Activated CD4-positive, alpha-beta T cell treated with anti-CD3 and anti-CD28 coated beads, Interleukin-2, amount 50 U/mL, for 1 hour (primary cell): ENCODE measurements around the gene CADPS2.

ENCODE experiments used
- DNase-seq: peaks from one replicate; pipeline ENCODE4 v3.0.0-alpha.2; 2020

The CADPS2 gene

DNA sequence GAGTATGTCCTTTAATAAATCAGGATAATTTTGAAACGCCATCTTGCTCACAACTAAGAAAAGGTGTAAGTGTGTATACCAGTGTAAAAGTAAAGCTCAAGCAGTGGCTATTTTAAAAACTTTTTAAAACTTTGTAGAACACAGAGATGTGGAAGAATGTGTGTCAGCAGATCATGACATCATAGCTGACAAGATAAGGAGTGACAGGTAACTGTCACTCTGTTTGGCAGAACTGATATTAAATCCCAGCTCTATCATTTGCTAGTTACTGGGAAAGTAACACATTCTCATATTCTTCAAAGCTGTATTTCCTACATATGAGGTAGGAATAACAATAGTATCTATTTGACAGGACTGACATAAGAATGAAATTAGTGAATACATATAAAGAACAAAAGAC lies 119.7 kb downstream of the CADPS2 start:
- no peak for DNase-seq

DNA sequence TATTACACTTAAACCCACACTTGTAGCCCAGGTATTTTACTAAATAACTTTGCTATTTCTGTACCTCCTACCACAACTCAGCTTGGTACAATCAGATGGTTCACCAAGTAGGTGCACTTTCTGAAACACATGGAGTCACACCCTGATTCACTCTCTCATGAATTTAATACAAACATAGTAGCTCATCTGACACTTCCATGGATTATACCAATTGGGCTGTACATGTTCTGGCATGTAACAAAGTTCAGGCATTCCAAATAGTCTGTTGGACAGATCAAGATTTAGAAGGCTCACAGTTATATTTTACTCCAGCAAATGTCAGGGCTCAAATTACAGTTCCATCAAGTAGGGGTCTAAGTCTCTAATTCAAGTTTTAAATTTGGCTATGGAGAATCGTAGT lies 121.4 kb downstream of the CADPS2 start:
- no peak for DNase-seq

DNA sequence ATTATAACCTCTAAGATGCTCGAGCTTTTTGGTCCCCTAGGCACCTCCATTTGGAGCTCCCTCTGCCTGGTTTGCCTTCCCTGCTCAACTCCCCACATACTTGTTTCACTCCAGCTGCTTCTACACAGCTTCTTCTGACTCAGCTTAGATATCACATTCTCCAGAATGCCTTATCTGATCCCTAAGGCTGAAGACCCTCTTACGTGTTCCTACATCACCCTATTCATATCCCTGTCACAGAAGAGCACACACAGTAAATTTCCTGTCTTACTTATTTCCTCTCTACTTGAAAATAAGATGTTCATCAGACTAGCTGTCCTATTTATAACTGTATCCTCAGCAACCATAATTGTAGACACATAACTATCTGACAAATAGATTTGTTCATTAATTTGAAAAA lies 122.2 kb downstream of the CADPS2 start:
- DNase-seq = no peak

DNA sequence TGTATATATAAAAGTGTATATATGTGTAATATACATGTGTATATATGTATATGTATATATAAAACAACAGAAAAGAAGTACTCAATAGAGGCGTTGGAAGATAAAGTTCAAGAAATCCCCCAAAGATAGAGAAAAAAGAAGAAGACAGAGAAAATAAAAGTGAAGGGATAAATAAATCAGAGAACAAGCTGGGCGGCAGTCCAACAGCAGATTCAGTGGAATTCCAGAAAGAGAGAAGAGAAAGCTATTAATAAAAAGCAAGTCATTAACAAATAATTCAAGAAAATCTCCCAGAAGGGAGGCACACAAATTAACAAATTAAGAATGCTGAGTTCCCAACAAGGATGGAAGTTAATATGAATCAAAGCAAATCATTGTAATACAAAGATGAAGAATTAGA lies 124.2 kb downstream of the CADPS2 start:
- no peak for DNase-seq

DNA sequence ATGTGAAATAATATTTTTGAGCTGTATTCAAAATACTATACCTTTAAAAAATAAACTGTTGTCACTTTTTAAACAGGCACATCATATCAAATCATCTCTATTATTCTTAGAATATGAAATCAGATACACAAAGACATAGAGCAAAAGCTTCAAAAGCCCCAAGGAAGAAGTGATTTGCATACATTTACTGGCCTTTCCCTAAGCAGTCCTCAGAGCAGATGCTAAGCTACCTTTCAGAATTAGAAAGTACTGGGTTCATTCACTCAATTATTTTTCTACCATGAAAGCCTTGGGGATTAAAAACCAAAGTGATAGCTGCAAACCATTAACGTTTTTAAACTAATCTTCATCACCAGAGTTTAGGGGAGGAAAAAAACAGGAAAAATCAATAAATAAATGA lies 127.8 kb downstream of the CADPS2 start:
- DNase-seq = no peak

DNA sequence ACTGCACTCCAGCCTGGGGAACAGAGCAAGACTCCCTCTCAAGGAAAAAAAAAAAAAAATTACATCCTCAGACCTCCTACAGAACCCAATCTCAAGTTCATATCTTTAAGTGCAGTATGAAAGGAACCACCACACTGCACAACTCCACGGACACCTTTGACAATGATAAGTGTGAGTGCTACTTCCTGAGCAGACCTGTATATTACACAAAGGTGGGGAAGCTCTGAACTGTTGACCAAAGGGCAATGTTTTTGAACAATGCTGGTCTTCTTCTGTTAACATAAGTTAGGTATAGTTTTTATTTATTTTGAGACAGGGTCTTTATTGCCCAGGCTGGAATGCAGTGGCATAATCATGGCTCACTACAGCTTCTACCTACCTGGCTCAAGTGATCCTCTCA lies 129.4 kb downstream of the CADPS2 start:
- no peak for DNase-seq

DNA sequence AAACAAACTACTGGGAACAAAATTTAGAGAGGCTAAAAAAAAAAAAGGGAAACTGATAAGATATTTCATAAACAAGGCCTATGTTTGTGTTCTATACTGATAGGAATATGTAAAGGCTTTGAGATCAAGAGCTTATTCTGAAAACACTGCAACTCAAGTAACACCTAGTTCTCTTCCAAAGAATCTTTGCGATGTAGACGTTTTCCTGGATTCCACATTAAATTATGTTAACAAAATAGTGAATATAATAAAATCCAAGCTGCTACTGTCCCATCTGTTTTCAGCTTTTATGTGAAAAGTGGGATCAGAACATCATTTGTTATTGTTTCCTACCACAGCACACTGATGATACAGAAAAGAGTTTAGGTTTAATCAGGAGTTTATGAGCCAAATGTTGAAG lies 130.6 kb downstream of the CADPS2 start:
- no peak for DNase-seq

DNA sequence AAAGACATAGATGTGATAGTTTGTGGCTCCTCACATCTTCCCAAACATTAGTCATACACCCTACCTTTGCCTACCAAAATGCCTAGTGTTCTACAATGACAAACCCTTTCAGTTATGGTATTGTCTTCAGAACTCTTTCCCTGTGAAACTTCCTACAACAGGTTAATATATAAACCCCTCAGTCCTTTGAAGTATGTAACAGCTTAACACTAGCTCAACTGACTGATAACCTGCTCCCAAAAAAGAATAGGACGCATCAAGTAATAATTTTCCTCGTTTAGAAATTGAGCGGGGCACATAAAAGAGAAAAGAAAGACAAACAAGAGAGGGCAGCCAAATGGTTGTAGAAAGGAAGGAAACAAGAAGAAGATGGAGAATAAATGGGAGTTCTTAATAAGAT lies 133.7 kb downstream of the CADPS2 start:
- DNase-seq = no peak

DNA sequence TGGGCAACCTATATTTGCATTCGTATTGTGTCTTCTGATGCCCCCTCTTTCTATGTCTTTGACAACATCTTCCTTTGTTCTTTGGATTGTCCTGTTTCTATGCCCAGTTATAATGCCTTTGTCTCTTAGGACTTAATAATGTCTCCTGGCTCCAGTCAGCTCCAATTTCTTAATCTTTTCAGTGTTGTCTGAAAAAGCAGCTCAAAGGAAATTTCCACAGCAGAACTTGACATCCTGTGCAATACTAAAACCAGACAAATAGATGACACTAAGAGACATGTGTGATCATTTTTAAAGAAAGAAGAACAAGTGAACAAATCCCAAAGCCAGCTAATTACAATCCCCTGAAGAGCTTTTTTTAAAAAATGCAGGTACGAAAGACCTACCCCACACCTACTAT lies 135.9 kb downstream of the CADPS2 start:
- DNase-seq = no peak

DNA sequence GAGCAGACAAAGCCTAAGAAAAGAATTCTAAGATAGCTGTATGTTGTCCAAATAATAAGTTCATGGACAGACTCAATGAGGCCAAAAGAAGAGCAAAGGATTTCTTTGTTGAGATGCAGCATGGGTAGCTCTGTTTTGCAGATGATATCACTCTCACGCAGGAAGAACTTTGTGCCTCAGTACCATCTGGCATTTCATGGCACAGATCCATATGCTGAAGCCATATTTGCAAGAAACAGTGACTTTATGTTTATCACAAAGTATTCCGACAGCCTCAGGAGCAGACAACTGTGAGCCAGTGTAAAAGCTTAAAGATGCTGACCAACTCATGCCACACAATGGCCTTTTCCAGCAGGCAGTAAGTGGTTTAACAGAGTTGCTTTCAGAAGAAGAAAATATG lies 138.1 kb downstream of the CADPS2 start:
- DNase-seq = no peak

DNA sequence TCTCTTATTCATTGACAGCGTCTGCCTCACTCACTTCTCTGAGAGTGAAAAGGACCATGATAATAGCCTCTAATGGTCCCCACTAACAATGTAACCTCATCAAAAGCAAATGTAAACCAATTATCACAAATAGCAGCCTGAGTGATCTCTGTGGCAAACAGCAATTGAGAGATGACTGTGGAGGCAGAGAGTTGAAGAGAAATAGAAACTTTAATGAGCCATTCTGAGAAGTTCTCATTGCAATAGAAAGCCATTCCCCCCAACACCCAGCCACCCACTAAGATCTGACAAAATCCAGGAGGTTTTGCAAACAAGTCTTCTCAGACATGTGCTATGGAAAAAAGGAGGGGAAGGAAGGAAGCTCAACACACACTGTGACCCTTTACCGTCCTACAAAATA lies 139.3 kb downstream of the CADPS2 start:
- no peak for DNase-seq

DNA sequence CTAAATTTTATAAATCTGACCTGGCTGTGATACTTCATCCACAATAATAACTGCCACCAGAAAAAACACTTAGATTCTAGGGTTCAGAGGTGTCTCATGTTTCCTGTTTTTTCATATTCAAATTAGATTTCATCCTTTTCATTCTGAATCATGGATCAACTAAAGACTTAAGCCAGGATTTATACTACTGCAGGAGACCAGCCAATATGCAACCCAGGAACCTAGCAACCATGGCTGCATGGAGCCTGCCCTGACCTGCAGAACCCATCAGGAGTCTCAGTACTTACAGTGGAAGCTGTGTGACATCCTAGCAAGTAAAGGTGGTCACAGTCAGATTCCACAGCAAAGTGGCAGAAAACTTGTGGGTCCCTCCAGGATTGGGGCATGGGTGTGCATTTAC lies 143.0 kb downstream of the CADPS2 start:
- no peak for DNase-seq

DNA sequence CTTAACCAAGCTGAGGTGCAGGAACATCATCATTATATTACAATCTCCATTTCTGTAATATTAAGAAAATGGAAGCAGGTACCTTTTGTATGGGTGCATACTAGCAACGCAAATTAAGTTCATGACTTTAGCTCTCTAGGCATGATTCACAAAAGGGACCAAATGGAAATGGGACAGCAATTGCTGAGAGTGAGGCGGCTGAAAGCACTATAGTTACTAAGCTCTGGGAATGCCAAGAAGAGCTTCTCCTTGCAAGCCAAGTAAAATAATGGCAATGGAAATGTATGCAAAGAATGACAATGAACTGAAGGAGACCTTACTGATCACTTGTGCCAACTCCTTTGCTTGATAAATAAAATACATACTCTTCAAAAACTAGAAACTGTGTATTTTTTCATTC lies 147.3 kb downstream of the CADPS2 start:
- DNase-seq = no peak

DNA sequence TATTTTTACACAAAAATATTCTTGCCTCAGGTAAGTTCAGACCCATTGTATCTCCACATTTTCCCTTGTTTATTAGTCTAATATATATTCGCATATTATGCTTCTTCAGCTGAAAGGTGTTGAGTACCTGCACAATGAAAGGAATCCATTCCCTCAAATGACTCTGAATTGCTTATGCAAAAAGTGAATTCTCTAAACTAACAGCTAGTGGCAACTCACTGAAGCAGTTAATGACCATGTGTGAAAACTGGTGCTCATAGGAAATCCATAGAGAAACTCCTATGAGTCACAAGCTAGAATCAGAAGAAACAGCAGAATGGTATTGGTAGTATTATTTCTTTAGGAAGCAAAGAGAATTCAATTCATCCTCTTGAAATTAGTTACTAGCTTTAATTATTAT lies 150.1 kb downstream of the CADPS2 start:
- no peak for DNase-seq

DNA sequence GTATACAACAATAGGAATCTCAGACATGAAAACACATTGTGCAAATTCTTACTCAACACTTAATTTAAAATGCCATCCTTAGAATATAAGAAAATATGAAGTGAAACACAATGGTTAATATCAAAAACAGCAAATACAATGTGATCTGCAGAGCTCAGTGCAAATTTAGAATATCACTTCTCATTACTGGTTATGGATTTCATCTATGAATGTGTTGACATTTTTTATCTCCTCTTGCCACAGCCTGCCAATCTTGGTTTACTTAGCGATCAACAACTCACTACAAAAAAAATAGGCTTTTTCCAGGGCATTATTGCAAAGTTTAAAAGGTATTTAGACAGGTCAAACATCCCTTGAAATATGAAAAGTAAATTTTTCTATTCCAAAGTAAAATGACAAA lies 158.5 kb downstream of the CADPS2 start:
- DNase-seq = no peak

DNA sequence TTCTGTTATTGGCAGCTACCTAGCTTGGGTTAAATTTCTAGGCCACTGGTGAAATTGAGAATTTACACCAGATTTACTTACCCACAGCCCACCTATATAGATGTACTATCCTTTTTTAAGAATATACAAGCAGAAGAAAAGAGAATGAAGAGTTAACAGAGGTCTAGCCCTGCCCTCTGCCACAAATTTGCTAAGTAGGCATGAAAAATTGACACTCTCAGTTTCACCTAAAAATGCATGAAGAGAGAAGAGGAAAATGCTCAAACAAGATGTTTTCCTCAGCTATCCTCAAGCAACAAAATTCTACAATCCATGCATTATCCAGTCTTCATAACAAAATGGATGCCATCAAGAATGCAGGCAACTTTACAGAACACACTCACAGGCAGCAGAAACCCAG lies 158.9 kb downstream of the CADPS2 start:
- DNase-seq = no peak

DNA sequence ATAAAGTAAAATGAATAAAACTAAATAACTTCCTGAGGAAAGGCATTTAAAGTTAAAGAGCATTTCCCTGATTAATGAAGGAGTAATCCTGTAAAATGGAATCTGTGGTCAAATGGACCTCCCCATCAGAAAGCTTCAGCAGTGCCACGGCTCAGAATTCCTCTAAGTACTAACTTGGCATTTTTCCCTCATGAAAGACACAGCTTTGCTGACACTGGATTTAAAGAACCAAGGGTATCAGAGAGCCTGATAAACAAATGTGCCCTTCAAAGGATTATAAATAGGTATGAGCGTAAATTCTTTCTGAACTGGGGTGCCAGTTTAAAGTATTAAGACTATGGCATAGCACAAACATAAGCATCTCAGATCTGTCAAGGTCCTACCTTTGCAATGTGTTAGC lies 159.4 kb downstream of the CADPS2 start:
- no peak for DNase-seq

DNA sequence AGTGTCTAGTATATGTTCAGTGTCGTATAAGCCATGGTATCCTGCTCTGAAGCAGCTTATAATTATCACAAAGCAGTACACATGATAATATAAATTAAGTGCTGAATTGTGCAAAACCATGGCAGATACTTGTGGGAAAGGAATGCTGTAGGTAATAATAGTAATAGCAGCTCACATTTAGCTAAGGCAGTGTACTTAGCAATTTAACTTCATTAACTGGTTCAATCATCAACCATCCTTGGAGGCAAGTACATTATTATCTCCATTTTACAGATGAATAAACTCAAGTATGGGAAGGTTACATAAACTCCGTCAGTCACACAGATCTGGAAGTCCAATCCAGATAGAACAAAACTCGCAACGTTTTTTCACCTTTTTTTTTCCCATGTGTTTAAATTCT lies 161.9 kb downstream of the CADPS2 start:
- DNase-seq = no peak

DNA sequence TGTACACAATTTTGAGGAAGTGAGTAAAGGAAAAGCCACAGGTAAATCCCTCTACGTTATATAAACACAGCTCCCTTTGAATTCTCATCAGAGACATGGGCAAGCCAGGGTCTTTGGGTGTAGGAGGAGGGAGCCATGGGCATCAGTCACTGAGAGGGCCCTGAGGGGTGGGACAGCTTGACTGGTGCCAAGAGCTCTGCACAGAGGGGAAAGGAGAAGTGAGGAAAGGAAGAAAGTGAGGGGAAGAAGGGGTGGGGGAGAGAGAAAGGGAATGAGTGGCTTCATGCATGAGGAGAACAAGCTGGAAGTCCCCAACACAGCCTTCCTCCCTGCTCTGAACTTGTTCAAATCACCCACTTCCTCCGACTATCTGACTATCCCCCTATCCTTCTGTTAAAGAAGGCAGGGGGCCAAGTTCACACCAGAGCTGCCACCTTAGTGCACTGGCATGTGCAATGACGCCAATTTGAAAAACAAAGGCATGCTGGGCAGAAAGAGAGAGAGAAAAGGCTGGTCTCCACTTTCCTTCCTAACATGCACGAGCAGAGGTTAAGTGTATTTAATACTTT lies 167.2 kb downstream of the CADPS2 start:
- no peak for DNase-seq

DNA sequence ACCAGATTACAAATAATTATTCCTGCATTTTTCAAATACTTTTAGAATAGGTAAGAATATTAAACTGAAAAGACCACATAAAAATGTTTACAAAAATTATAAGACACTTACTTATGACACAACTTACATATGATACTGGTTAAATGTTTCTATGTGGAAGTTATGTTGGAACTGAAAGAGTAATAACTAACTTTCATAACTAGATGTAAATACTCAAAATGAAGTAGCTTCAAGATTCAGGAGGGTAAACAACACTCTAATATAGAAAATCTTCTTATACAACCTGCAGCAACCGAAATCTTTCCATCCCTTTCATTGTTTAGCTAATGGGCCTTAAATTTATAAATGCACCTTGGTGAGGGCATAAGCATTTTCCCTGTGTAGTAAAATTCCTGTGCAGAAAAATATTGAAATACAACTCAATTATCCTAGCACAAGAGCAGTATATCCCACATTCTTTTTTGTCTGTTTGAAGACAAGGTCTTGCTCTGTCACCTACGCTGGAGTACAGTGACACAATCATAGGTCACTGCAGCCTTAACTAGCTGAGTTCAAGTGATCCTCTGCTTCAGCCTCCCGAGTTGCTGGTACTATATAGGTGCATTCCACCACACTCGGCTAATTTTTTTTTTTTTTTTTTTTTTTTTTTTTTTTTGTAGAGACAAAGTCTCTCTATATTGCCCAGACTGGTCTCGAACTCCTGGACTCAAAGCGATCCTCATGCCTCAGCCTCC lies 168.7 kb downstream of the CADPS2 start:
- DNase-seq = no peak

DNA sequence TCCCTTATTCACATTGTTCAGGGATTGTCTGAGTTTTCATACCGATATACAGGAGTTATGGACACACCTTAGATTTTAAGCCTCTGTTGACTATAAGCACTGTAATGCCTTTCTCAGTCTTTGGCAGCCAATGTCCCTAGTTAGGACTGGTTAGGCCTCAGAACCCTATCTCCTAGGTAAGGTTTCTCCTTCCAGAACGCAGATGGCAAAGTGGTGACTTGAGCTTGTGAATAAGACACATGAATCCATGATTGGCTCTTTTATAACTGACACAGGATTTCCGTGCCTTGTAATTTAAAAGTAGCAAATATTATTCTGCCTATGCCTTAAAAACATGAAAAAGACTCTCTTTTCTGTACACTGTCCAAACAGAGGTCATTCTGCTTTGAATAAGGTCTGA lies 171.1 kb downstream of the CADPS2 start:
- no peak for DNase-seq

DNA sequence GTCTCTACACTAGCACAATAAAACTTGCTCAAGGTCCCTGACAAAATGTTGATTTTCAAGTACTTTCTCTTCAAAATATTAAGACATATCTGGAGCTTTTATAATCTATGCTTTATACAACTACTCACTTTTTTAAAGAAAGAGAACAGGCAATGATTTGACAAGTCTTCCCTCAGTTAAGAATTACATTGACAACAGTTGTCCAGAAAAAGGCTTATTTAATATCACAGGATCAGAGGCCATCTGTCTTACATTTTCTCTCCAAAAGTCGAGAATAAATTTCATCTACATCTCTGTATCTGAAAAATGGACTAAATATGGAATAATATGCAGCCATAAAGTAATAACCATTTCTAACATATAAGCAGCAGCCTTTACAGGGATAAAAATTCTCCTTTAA lies 175.3 kb downstream of the CADPS2 start:
- DNase-seq = no peak

DNA sequence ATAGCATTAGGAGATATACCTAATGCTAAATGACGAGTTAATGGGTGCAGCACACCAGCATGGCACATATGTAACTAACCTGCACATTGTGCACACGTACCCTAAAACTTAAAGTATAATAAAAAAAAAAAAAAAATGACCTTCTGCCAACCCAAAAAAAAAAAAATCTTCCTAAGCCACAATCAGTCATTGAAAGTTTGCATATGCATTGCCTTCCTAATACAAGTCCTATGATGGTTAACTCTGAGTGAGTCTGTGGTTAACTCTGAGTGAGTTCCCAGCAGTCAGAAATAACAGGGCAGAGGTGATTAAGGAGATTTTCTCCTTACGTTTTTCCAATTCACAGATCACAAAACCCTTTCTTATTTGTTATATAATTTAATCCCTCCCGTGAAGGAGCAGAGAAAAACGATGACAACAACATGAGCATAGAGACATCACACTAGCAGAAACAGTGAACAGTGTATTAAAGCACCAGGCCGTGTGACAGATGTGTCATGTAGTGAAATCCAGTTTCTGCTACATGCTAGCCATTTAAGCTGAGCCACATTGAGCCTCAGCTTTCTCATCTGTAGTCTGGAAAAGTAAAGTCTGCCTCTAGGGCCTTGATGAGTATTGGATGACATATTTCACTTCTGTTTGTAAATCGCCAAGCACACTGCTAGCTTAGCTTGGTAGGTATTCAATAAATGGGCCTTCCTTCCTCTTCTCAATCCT lies 176.2 kb downstream of the CADPS2 start:
- DNase-seq = no peak

DNA sequence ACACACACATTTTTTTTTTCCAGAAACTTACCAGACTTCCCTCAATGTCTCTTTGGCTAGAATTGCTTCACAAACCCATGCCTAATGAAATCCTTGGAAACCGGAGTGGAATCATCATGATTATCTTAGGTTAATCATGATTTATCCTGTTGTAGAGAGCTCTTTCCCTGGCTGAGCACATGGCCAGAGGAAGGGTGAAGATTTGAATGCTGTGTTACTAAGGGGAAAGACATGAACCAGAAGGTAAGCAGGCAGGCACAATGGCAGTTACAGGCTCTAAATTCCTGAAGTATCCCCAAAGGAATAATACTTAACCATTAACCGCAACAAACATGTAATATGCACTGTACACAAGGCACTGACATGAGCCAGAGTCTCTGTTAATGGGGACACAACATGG lies 179.4 kb downstream of the CADPS2 start:
- DNase-seq = no peak
